Measurements from ENCODE around the gene SLC1A3.

The SLC1A3 gene

GRCh38 chr5:36689225-36689624, 82.8 kb downstream of the SLC1A3 start:
- no peak for DNase-seq

GRCh38 chr5:36690041-36690961, 83.9 kb downstream of the SLC1A3 start:
- peak; percentile 77 for DNase-seq

GRCh38 chr5:36691226-36691625, 84.8 kb downstream of the SLC1A3 start:
- no peak for DNase-seq

GRCh38 chr5:36691696-36692371, 85.4 kb downstream of the SLC1A3 start:
- no peak for DNase-seq

- peak; percentile 79 for DNase-seq
Observed at GRCh38 chr5:36692791-36693763, 86.7 kb downstream of the SLC1A3 start.

- no peak for DNase-seq
Observed at GRCh38 chr5:36694351-36694750, 87.9 kb downstream of the SLC1A3 start.

GRCh38 chr5:36696059-36696673, 89.8 kb downstream of the SLC1A3 start:
- DNase-seq: peak; percentile 67

GRCh38 chr5:36698031-36698430, 91.6 kb downstream of the SLC1A3 start:
- no peak for DNase-seq

GRCh38 chr5:36701085-36701698, 94.8 kb downstream of the SLC1A3 start:
- DNase-seq: no peak

GRCh38 chr5:36703245-36703860, 96.9 kb downstream of the SLC1A3 start:
- no peak for DNase-seq

GRCh38 chr5:36704131-36704530, 97.7 kb downstream of the SLC1A3 start:
- DNase-seq: no peak

GRCh38 chr5:36705055-36705454, 98.6 kb downstream of the SLC1A3 start:
- DNase-seq: no peak

GRCh38 chr5:36706662-36707061, 100.3 kb downstream of the SLC1A3 start:
- no peak for DNase-seq

GRCh38 chr5:36708996-36709395, 102.6 kb downstream of the SLC1A3 start:
- no peak for DNase-seq

- no peak for DNase-seq
Observed at GRCh38 chr5:36710039-36710438, 103.6 kb downstream of the SLC1A3 start.

GRCh38 chr5:36712706-36713105, 106.3 kb downstream of the SLC1A3 start:
- DNase-seq: no peak

- no peak for DNase-seq
Observed at GRCh38 chr5:36713541-36713940, 107.1 kb downstream of the SLC1A3 start.

- no peak for DNase-seq
Observed at GRCh38 chr5:36717131-36717695, 110.8 kb downstream of the SLC1A3 start.

- DNase-seq: no peak
Observed at GRCh38 chr5:36719282-36719681, 112.9 kb downstream of the SLC1A3 start.

GRCh38 chr5:36720688-36721087, 114.3 kb downstream of the SLC1A3 start:
- DNase-seq: no peak

GRCh38 chr5:36721664-36722235, 115.3 kb downstream of the SLC1A3 start:
- DNase-seq: no peak
